HFF-Myc (cell line): ENCODE results near the gene LTK.

ENCODE experiments used
- DNase-seq: peaks from one replicate; pipeline ENCODE4 v3.0.0-alpha.2; 2011; ENCODE audit warnings: low read depth; ENCODE audit errors: extremely low read depth
- H3K4me3 ChIP-seq: replicated peaks from 2 replicates; pipeline ENCODE4 v1.5.1; 2011; ENCODE audit warnings: low read depth, mild to moderate bottlenecking, control low read depth, low read length
- CTCF ChIP-seq: IDR thresholded peaks from 2 replicates; pipeline ENCODE4 v1.5.1; 2012; ENCODE audit warnings: mild to moderate bottlenecking, low read depth, low read length, control low read depth; ENCODE audit errors: missing control alignments

Gene LTK

GRCh38 chr15:41553731-41554130 lies 40.1 kb upstream of the LTK start:
- no peak for TF ChIP-seq CTCF

GRCh38 chr15:41550066-41550775 lies 36.6 kb upstream of the LTK start:
- TF ChIP-seq CTCF = no peak
- H3K4me3 ChIP-seq = no peak overlapping the region
- DNase-seq = no peak

More at GRCh38 chr15:41553731-41554130, 40.1 kb upstream of the LTK start:
- no peak for DNase-seq
- no peak overlapping the region for H3K4me3 ChIP-seq

DNA sequence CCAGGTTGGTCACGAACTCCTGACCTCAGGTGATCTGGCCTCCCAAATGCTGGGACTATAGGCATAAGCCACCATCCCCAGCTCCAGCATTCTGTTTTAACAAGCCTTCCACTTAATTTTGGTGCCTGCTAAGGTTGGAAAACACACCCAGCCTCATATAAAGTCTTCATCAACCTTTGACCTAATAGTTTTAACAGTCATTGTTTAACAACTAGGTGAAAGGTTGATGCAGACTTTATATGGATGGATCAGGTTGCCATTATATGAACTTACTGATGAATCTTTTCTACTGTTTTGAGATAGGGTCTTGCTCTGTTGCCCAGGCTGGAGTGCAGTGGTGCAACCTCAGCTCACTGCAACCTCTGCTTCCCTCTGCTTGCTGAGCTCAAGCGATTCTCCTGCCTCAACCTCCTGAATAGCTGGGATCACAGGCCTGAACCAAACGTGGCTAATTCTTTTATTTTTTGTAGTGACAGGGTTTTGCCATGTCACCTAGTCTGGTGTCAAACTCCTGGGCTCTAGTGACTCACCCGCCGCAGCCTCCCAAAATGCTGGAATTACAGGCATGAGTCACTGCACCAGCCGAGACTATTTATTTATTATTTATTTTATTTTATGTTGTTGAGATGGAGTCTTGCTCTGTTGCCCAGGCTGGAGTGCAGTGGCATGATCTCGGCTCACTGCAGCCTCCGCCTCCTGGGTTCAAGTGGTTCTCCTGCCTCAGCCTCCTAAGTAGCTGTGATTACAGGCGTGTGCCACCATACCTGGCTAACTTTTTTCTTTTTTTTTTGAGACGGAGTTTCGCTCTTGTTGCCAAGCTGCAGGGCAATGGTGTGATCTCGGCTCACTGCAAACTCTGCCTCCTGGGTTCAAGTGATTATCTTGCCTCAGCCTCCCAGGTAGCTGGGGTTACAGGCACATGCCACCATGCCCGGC lies 33.5 kb upstream of the LTK start:
- no peak for DNase-seq
- no peak overlapping the region for H3K4me3 ChIP-seq
- no peak for TF ChIP-seq CTCF

GRCh38 chr15:41545218-41545617 lies 31.6 kb upstream of the LTK start:
- DNase-seq = no peak
- H3K4me3 ChIP-seq = no peak overlapping the region
- TF ChIP-seq CTCF = no peak

GRCh38 chr15:41544650-41545015 lies 31.0 kb upstream of the LTK start:
- H3K4me3 ChIP-seq = peak overlapping the region; percentile 96
- TF ChIP-seq CTCF = no peak
- no peak for DNase-seq

DNA sequence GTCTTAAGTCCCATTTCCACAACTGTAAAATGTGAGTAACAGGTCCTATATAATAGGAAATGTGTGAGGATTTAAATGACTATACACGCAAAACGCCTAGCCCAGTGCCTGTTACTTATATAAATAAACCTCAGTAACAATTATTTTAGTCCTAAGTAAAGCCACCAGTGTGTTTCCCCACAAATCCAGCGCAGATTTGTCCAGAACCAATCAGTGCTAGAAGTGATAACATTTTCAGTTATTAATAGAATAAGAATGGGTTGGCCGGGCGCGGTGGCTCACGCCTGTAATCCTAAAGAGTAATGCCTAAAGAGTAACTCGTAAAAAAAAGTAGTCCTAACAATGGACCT lies 29.9 kb upstream of the LTK start:
- no peak for DNase-seq
- H3K4me3 ChIP-seq = peak overlapping the region; percentile 96
- TF ChIP-seq CTCF = no peak
